Activated CD4-positive, CD25-positive, alpha-beta regulatory T cell treated with anti-CD3 and anti-CD28 coated beads, Interleukin-2, amount 50 U/mL, for 72 hours (primary cell): Measurements from ENCODE around the gene C1R.

ENCODE experiments used
- DNase-seq: peaks from one replicate; pipeline ENCODE4 v3.0.0; 2021

Gene C1R

GRCh38 chr12:7092229-7092985, at the start of gene C1R:
Gene C1R, minus strand, starts transcription at chr12:7092445. Its CDS starts 57 bp downstream, at chr12:7092388.
- peak; percentile 72 for DNase-seq

- no peak for DNase-seq
These were observed 49.2 kb upstream of the C1R start for GRCh38 chr12:7141351-7142005.

- no peak for DNase-seq
These were observed 47.0 kb upstream of the C1R start for GRCh38 chr12:7139200-7139599.

- no peak for DNase-seq
These were observed 45.7 kb upstream of the C1R start for GRCh38 chr12:7137908-7138307.

GRCh38 chr12:7136676-7137075, 44.4 kb upstream of the C1R start:
- DNase-seq = no peak

- no peak for DNase-seq
These were observed 43.8 kb upstream of the C1R start for GRCh38 chr12:7136071-7136470.

GRCh38 chr12:7134396-7135166, 42.3 kb upstream of the C1R start:
- DNase-seq = no peak

GRCh38 chr12:7131502-7131866, 39.2 kb upstream of the C1R start:
- no peak for DNase-seq

- peak; percentile 53 for DNase-seq
These were observed 38.7 kb upstream of the C1R start for GRCh38 chr12:7130701-7131501.

- peak; percentile 74 for DNase-seq
These were observed 37.8 kb upstream of the C1R start, which contains the start of gene CLSTN3 for GRCh38 chr12:7129872-7130691. Gene CLSTN3, plus strand, starts transcription at chr12:7130371. Its CDS starts 278 bp downstream, at chr12:7130649.

GRCh38 chr12:7129287-7129871, 37.1 kb upstream of the C1R start:
- DNase-seq = no peak

- DNase-seq = no peak
These were observed 36.5 kb upstream of the C1R start, which contains the start of gene RBP5 for GRCh38 chr12:7128681-7129286. Gene RBP5, minus strand, starts transcription at chr12:7128889. Its CDS starts 114 bp downstream, at chr12:7128775.

- no peak for DNase-seq
These were observed 35.8 kb upstream of the C1R start for GRCh38 chr12:7127916-7128626.

GRCh38 chr12:7125632-7126227, 33.5 kb upstream of the C1R start:
- no peak for DNase-seq

GRCh38 chr12:7123806-7124522, 31.7 kb upstream of the C1R start:
- no peak for DNase-seq

- no peak for DNase-seq
These were observed 30.8 kb upstream of the C1R start for GRCh38 chr12:7122811-7123769.

GRCh38 chr12:7121324-7121723, 29.1 kb upstream of the C1R start:
- no peak for DNase-seq

GRCh38 chr12:7120166-7120565, 27.9 kb upstream of the C1R start:
- no peak for DNase-seq
